Liver (tissue), 9 donors: ENCODE data around the gene MIOX. TPM values are rescaled to one million over a fixed set of nuclear protein-coding genes. Genes with fewer than 3 reads are reported as not detected.

Experiments
- DNase-seq: peaks from one replicate; pipeline ENCODE4 v3.0.0-alpha.2; 2017; ENCODE audit warnings: low spot score
- H3K27ac ChIP-seq, 2 donors: one replicate each; pipeline ENCODE4 v1.7.0; 2013; ENCODE audit warnings: inconsistent platforms in 2 of 2, low read length in 2 of 2, control low read depth in 1 of 2, low read depth in 1 of 2, mild to moderate bottlenecking in 1 of 2
- H3K27me3 ChIP-seq, 4 donors: one replicate each; pipeline versions ENCODE4 v1.6.1 to v1.7.0; 2013; ENCODE audit warnings: low read length in 3 of 4, inconsistent platforms in 1 of 4, mild to moderate bottlenecking in 1 of 4, moderate library complexity in 1 of 4; ENCODE audit not compliant: control insufficient read depth in 4 of 4, insufficient read depth in 4 of 4
- H3K36me3 ChIP-seq, 4 donors: one replicate each; pipeline versions ENCODE4 v1.6.1 to v1.7.0; 2013; ENCODE audit warnings: low read length in 3 of 4, mild to moderate bottlenecking in 3 of 4, low read depth in 1 of 4, moderate library complexity in 1 of 4; ENCODE audit not compliant: control insufficient read depth in 4 of 4, insufficient read depth in 3 of 4
- H3K4me1 ChIP-seq, 4 donors: one replicate each; pipeline versions ENCODE4 v1.6.1 to v1.7.0; 2013; ENCODE audit warnings: low read length in 3 of 4, mild to moderate bottlenecking in 3 of 4, moderate library complexity in 1 of 4; ENCODE audit not compliant: control insufficient read depth in 4 of 4, insufficient read depth in 4 of 4
- H3K4me3 ChIP-seq, 3 donors: one replicate each; pipeline versions ENCODE4 v1.6.1 to v1.7.0; 2013; ENCODE audit warnings: low read length in 3 of 3, control low read depth in 1 of 3, low read depth in 1 of 3, mild to moderate bottlenecking in 1 of 3
- H3K9ac ChIP-seq, 2 donors: one replicate each; pipeline ENCODE4 v1.7.0; 2013; ENCODE audit warnings: low read length in 2 of 2, mild to moderate bottlenecking in 2 of 2, moderate library complexity in 2 of 2, control low read depth in 1 of 2, low read depth in 1 of 2
- H3K9me3 ChIP-seq, 4 donors: one replicate each; pipeline versions ENCODE4 v1.6.1 to v1.7.0; 2013; ENCODE audit warnings: low read length in 3 of 4; ENCODE audit not compliant: control insufficient read depth in 4 of 4
- EGR1 ChIP-seq, 2 donors: IDR thresholded peaks; 2 replicates each; pipeline ENCODE4 v1.6.1; 2016 to 2018; ENCODE audit warnings: antibody characterized with exemption in 2 of 2, low read depth in 2 of 2
- FOXA2 ChIP-seq: IDR thresholded peaks from 2 replicates; pipeline ENCODE4 v1.6.1; 2016; ENCODE audit warnings: antibody characterized with exemption
- GABPA ChIP-seq, 2 donors: IDR thresholded peaks in 1 of 2; conservative IDR thresholded peaks in 1 of 2; 2 replicates each; pipeline ENCODE4 v1.6.1; 2016; ENCODE audit warnings: antibody characterized with exemption in 2 of 2, mild to moderate bottlenecking in 1 of 2, moderate library complexity in 1 of 2
- HNF4A ChIP-seq, 2 donors: conservative IDR thresholded peaks; 2 replicates each; pipeline ENCODE4 v1.6.1; 2016; ENCODE audit warnings: antibody characterized with exemption in 2 of 2, mild to moderate bottlenecking in 2 of 2
- HNF4G ChIP-seq: IDR thresholded peaks from 2 replicates; pipeline ENCODE4 v1.6.1; 2016; ENCODE audit warnings: antibody characterized with exemption
- RXRA ChIP-seq, 2 donors: IDR thresholded peaks; 2 replicates each; pipeline ENCODE4 v1.6.1; 2017 to 2018; ENCODE audit warnings: antibody characterized with exemption in 2 of 2, mild to moderate bottlenecking in 1 of 2
- TAF1 ChIP-seq: conservative IDR thresholded peaks from 2 replicates; pipeline ENCODE4 v1.6.1; 2016; ENCODE audit warnings: antibody characterized with exemption, mild to moderate bottlenecking
- YY1 ChIP-seq: IDR thresholded peaks from 2 replicates; pipeline ENCODE4 v1.6.1; 2016; ENCODE audit warnings: antibody characterized with exemption, mild to moderate bottlenecking
- WGBS: extraction: QIAGEN DNeasy Blood & Tissue Kit; methylation state at CpG from one replicate; pipeline ENCODE4 v1.1.7; 2013; 5-methylcytosine and 5-hydroxymethylcytosine counted together
- polyA plus RNA-seq, 2 donors: library from polyadenylated mRNA; stranded (reverse) in 1 of 2; unstranded in 1 of 2; fragments of 200-250 nt in 1 of 2; fragments of >200 nt in 1 of 2; fragmentation: Nextera tagmentation in 1 of 2; extraction: Ambion mirVana in 1 of 2; gene quantifications; one replicate each; pipeline versions ENCODE4 v1.2.1 to v1.2.3, GENCODE V29; 2013 to 2015
- total RNA-seq, 2 donors: library from RNA; depleted of rRNA; stranded (reverse); fragments of >200 nt; gene quantifications; one replicate each; pipeline ENCODE4 v1.2.3, GENCODE V29; 2014
- TF ChIP-seq, protein P1 (sequence below): IDR thresholded peaks from 2 replicates; pipeline ENCODE4 v1.6.1; 2016; ENCODE audit warnings: antibody characterized with exemption, mild to moderate bottlenecking
- donor health status: healthy.
- donor health status: healthy.
- donor health status: healthy.
- donor health status: healthy.
- donor health status: healthy.

The MIOX gene
- total and polyA plus RNA-seq, 4 donors: not detected

DNA sequence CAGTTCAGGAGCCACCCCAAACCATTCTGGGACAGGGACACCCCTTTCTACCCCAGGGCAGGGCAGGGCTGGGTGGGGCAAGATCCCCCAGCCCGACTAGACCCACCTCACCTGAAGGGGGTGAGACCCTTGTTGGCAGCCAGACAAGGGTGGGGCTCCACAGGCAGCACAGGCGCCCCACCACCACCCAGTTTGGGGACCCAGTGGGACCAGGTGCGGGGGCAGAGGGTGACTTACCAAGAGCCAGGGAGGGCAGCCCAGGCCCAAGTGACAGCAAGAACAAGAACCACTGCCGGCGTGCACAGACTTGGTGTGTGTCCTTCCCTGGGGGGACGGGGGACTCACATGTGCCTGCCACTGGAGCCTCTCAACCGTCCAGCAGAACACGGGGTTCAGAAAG lies 3.1 kb upstream of the MIOX start:
- WGBS: 92% methylated on average over 8 of the region's 8 CpGs
- no peak for DNase-seq
- TF ChIP-seq GABPA (IDR thresholded peaks at IDR 0.05 in 1 of 2, conservative IDR thresholded peaks at IDR 0.05 in 1 of 2): no peak
- TF ChIP-seq EGR1 (IDR thresholded peaks at IDR 0.05; ENCODE audit: low read depth in 2 of 2): no peak
- TF ChIP-seq TAF1: no peak
- TF ChIP-seq, protein P1, sequence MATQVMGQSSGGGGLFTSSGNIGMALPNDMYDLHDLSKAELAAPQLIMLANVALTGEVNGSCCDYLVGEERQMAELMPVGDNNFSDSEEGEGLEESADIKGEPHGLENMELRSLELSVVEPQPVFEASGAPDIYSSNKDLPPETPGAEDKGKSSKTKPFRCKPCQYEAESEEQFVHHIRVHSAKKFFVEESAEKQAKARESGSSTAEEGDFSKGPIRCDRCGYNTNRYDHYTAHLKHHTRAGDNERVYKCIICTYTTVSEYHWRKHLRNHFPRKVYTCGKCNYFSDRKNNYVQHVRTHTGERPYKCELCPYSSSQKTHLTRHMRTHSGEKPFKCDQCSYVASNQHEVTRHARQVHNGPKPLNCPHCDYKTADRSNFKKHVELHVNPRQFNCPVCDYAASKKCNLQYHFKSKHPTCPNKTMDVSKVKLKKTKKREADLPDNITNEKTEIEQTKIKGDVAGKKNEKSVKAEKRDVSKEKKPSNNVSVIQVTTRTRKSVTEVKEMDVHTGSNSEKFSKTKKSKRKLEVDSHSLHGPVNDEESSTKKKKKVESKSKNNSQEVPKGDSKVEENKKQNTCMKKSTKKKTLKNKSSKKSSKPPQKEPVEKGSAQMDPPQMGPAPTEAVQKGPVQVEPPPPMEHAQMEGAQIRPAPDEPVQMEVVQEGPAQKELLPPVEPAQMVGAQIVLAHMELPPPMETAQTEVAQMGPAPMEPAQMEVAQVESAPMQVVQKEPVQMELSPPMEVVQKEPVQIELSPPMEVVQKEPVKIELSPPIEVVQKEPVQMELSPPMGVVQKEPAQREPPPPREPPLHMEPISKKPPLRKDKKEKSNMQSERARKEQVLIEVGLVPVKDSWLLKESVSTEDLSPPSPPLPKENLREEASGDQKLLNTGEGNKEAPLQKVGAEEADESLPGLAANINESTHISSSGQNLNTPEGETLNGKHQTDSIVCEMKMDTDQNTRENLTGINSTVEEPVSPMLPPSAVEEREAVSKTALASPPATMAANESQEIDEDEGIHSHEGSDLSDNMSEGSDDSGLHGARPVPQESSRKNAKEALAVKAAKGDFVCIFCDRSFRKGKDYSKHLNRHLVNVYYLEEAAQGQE: no peak
- no peak for TF ChIP-seq YY1
- no peak for TF ChIP-seq RXRA (IDR thresholded peaks at IDR 0.05)
- no peak for TF ChIP-seq FOXA2
- TF ChIP-seq HNF4G: no peak
- Histone ChIP-seq H3K4me3 (no peak overlapping the region), H3K27me3 (no peaks in the 10 kb centered on the region), H3K4me1 (peaks cover 0 to 27% (median 8%) of the 10 kb centered on the region in 4 donors), H3K27ac (no peak overlapping the region), H3K36me3 (peaks cover 0 to under 1% (median 0%) of the 10 kb centered on the region in 4 donors), H3K9me3 (no peaks in the 10 kb centered on the region), H3K9ac (no peak overlapping the region)

DNA sequence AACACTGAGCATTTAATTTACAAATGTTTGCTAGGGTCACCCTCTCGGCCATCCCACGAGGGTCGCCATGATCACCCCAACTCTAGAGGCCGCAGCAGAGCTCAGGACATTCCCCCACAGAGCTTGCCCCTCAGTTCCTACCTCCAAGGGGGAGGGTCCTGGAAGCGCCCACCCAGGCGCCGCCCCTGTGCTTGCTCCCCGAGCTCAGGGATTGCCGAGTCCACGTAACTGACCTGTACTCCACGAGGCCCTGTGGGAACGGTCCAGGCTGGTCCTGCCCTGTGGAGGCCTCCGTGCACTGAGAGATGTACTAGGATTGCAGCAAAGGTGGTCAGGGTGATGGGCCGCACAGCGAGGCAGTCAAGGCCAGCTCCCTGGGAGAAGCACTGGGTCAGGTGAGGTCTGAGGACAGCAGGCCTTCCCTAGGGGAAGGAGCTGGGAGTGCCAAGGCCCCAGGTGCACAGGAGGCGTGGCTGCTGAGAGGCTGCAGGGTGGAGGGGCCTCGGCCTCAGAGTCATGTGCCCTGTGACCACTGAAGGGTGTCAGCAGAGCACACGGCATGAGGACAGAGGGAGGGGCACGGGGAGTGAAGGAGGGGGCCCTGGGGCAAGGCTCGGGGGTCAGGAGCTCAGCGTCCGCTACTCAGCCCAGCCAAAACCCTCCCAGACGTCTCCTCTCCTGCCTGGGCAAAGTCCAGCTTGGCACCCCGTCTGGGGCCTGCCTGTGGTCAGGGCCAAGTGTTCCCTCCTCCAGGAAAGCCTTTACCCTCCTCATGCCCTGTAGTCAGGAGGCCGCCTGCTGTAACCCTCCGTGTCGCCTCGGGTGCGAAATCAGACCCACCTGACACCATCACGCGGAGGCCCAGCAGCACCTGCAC lies 2.4 kb upstream of the MIOX start:
- no peak for TF ChIP-seq GABPA (IDR thresholded peaks at IDR 0.05 in 1 of 2, conservative IDR thresholded peaks at IDR 0.05 in 1 of 2)
- 82% methylated on average over 31 of the region's 31 CpGs for whole genome bisulfite sequencing
- H3K9me3 ChIP-seq: no peaks in the 10 kb centered on the region
- DNase-seq: no peak
- H3K27ac ChIP-seq: no peak overlapping the region
- no peak overlapping the region for H3K4me3 ChIP-seq
- no peak overlapping the region for H3K9ac ChIP-seq
- H3K36me3 ChIP-seq: no peaks in the 10 kb centered on the region
- no peaks in the 10 kb centered on the region for H3K27me3 ChIP-seq
- peaks cover 0 to 27% (median 8%) of the 10 kb centered on the region in 4 donors for H3K4me1 ChIP-seq

DNA sequence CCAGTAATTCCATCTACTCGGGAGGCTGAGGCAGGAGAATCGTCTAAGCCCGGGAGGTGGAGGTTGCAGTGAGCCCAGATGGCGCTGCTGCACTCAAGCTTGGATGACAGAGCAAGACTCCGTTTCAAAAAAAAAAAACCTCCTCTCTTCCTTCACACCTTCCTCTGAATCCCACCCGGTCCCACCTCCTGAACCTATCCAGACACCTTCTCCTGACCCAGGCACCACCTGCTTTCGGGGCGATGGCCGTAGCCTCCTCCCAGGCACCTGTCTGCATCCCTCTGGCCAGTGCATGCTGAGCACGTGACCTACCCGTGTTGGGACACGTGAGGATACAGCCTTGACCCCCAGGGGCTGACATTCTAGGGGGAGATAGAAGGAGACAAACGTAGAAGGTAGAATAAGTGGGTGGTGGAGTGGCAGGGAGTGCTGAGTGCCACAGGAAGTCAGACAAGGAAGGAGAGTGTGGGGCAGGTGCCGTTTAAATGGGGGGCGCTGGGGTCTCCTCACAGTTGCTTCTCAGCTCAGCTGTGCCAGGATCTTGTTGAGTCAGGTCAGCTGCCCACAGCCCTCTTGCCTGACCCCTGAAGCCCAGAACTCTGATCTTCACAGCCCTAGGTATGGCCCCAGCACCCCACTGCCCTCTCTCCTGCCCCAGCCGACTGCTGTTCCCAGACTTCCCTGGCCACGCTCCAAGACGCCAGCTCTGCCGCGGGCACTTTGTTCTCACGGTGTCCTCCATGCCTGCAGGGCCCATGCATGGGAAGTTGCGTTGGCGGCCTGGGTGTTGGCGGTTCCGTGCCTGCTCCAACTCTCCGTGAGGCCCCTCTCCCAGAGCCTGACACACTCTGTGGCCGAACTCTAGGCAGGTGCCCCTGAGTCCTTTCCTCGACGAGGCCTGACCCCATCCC lies 1.2 kb upstream of the MIOX start:
- no peak for DNase-seq
- peaks cover 0 to 27% (median 8%) of the 10 kb centered on the region in 4 donors for H3K4me1 ChIP-seq
- no peaks in the 10 kb centered on the region for H3K27me3 ChIP-seq
- 60% methylated on average over 29 of the region's 29 CpGs for WGBS
- no peak overlapping the region for H3K9ac ChIP-seq
- no peaks in the 10 kb centered on the region for H3K36me3 ChIP-seq
- no peak overlapping the region for H3K27ac ChIP-seq
- no peaks in the 10 kb centered on the region for H3K9me3 ChIP-seq
- peak in 1 of 2 donors; percentile 4 for TF ChIP-seq HNF4A (conservative IDR thresholded peaks at IDR 0.05)
- no peak for TF ChIP-seq HNF4G
- TF ChIP-seq RXRA (IDR thresholded peaks at IDR 0.05): peak in 1 of 2 donors; percentile 19
- TF ChIP-seq GABPA (IDR thresholded peaks at IDR 0.05 in 1 of 2, conservative IDR thresholded peaks at IDR 0.05 in 1 of 2): no peak
- H3K4me3 ChIP-seq: no peak overlapping the region
